HEK293 (cell line): ENCODE measurements around the gene KCNJ2.
A peak's percentile ranks its signal among the peaks of the same experiment; 100 is the strongest.

Experiments
- BCL11B ChIP-seq: fragments of 450-650 bp; formaldehyde crosslinking; IDR thresholded peaks from 2 replicates; pipeline ENCODE4 v1.5.1; 2016; ENCODE audit warnings: low read depth, missing biosample characterization, missing genetic modification characterization
- CTCF ChIP-seq: fragments of 450-650 bp; formaldehyde crosslinking; IDR thresholded peaks from 2 replicates; pipeline ENCODE4 v1.5.1; 2016; ENCODE audit warnings: missing biosample characterization, missing genetic modification characterization
- REST ChIP-seq: fragments of 450-650 bp; formaldehyde crosslinking; IDR thresholded peaks from 2 replicates; pipeline ENCODE4 v1.5.1; 2016; ENCODE audit warnings: missing biosample characterization, missing genetic modification characterization
- SALL2 ChIP-seq: fragments of 450-650 bp; formaldehyde crosslinking; IDR thresholded peaks from 2 replicates; pipeline ENCODE4 v1.5.0; 2017; ENCODE audit warnings: missing biosample characterization, mild to moderate bottlenecking, missing genetic modification characterization, borderline replicate concordance
- SETDB1 ChIP-seq: IDR thresholded peaks from one replicate; pipeline ENCODE4 v1.6.1; 2017; ENCODE audit warnings: mild to moderate bottlenecking, low read length, moderate library complexity, mixed read lengths; ENCODE audit not compliant: insufficient read length
- YY1 ChIP-seq: fragments of 450-650 bp; formaldehyde crosslinking; IDR thresholded peaks from 2 replicates; pipeline ENCODE4 v1.5.1; 2018; ENCODE audit warnings: missing biosample characterization, missing genetic modification characterization
- YY2 ChIP-seq: fragments of 450-650 bp; formaldehyde crosslinking; IDR thresholded peaks from 2 replicates; pipeline ENCODE4 v1.5.1; 2016; ENCODE audit warnings: missing biosample characterization, missing genetic modification characterization
- ZBTB48 ChIP-seq: fragments of 450-650 bp; formaldehyde crosslinking; IDR thresholded peaks from 2 replicates; pipeline ENCODE4 v1.5.1; 2016; ENCODE audit warnings: missing biosample characterization, missing genetic modification characterization
- ZNF19 ChIP-seq: fragments of 450-650 bp; formaldehyde crosslinking; IDR thresholded peaks from 2 replicates; pipeline ENCODE4; 2016; ENCODE audit warnings: missing biosample characterization, missing genetic modification characterization, low read depth
- ZNF335 ChIP-seq: fragments of 450-650 bp; formaldehyde crosslinking; conservative IDR thresholded peaks from 2 replicates; pipeline ENCODE4 v1.5.1; 2016; ENCODE audit warnings: missing biosample characterization, missing genetic modification characterization
- ZNF416 ChIP-seq: fragments of 450-650 bp; formaldehyde crosslinking; IDR thresholded peaks from 2 replicates; pipeline ENCODE4 v1.5.1; 2016; ENCODE audit warnings: missing biosample characterization, missing genetic modification characterization
- ZNF426 ChIP-seq: fragments of 450-650 bp; formaldehyde crosslinking; IDR thresholded peaks from 2 replicates; pipeline ENCODE4 v1.5.1; 2017; ENCODE audit warnings: missing biosample characterization, missing genetic modification characterization, mild to moderate bottlenecking, inconsistent platforms, moderate library complexity
- ZNF501 ChIP-seq: fragments of 450-650 bp; formaldehyde crosslinking; IDR thresholded peaks from 2 replicates; pipeline ENCODE4 v1.5.1; 2016; ENCODE audit warnings: missing biosample characterization, missing genetic modification characterization
- ZNF514 ChIP-seq: fragments of 450-650 bp; formaldehyde crosslinking; IDR thresholded peaks from 2 replicates; pipeline ENCODE4 v1.5.1; 2016; ENCODE audit warnings: missing biosample characterization, missing genetic modification characterization
- ZNF529 ChIP-seq: fragments of 450-650 bp; formaldehyde crosslinking; IDR thresholded peaks from 2 replicates; pipeline ENCODE4 v1.5.1; 2017; ENCODE audit warnings: missing genetic modification characterization, missing biosample characterization; ENCODE audit not compliant: insufficient replicate concordance
- ZNF549 ChIP-seq: fragments of 450-650 bp; IDR thresholded peaks from 2 replicates; pipeline ENCODE4 v1.5.1; 2018; ENCODE audit warnings: missing biosample characterization, missing genetic modification characterization, mild to moderate bottlenecking, inconsistent platforms, moderate library complexity
- ZNF560 ChIP-seq: fragments of 450-650 bp; formaldehyde crosslinking; IDR thresholded peaks from 2 replicates; pipeline ENCODE4 v1.5.1; 2017; ENCODE audit warnings: missing biosample characterization, missing genetic modification characterization, borderline replicate concordance
- ZNF571 ChIP-seq: fragments of 450-650 bp; formaldehyde crosslinking; IDR thresholded peaks from 2 replicates; pipeline ENCODE4 v1.5.0; 2017; ENCODE audit warnings: missing biosample characterization, missing genetic modification characterization
- ZNF621 ChIP-seq: fragments of 450-650 bp; formaldehyde crosslinking; IDR thresholded peaks from 2 replicates; pipeline ENCODE4 v1.5.1; 2017; ENCODE audit warnings: missing biosample characterization, missing genetic modification characterization
- ZNF624 ChIP-seq: fragments of 450-650 bp; formaldehyde crosslinking; IDR thresholded peaks from 2 replicates; pipeline ENCODE4 v1.5.1; 2017; ENCODE audit warnings: missing biosample characterization, missing genetic modification characterization
- ZNF626 ChIP-seq: fragments of 450-650 bp; sonication (Bioruptor Pico); formaldehyde crosslinking; IDR thresholded peaks from 2 replicates; pipeline ENCODE4 v1.5.1; 2018; ENCODE audit warnings: missing biosample characterization, missing genetic modification characterization, inconsistent platforms
- TF ChIP-seq, protein P1 (sequence below): fragments of 450-650 bp; formaldehyde crosslinking; IDR thresholded peaks from 2 replicates; pipeline ENCODE4 v1.5.1; 2017; ENCODE audit warnings: missing biosample characterization, missing genetic modification characterization
- TF ChIP-seq, protein P2 (sequence below): fragments of 450-650 bp; formaldehyde crosslinking; IDR thresholded peaks from 2 replicates; pipeline ENCODE4 v1.5.1; 2016; ENCODE audit warnings: missing biosample characterization, missing genetic modification characterization
- TF ChIP-seq, protein P3 (sequence below): fragments of 450-650 bp; formaldehyde crosslinking; IDR thresholded peaks from 2 replicates; pipeline ENCODE4 v1.5.1; 2017; ENCODE audit warnings: missing biosample characterization, mild to moderate bottlenecking, missing genetic modification characterization, moderate library complexity
- TF ChIP-seq, protein P4 (sequence below): fragments of 450-650 bp; formaldehyde crosslinking; IDR thresholded peaks from 2 replicates; pipeline ENCODE4 v1.5.1; 2016; ENCODE audit warnings: missing biosample characterization, missing genetic modification characterization
- TF ChIP-seq, protein P5 (sequence below): fragments of 450-650 bp; formaldehyde crosslinking; IDR thresholded peaks from 2 replicates; pipeline ENCODE4 v1.5.1; 2016; ENCODE audit warnings: missing biosample characterization, missing genetic modification characterization

Gene KCNJ2

GRCh38 chr17:70168977-70169708 is at the start of gene KCNJ2 (continued):
- no peak for TF ChIP-seq YY2
- TF ChIP-seq ZNF335 (tag by site-specific recombination) = peak; percentile 95
- no peak for TF ChIP-seq ZNF621
- TF ChIP-seq ZNF416 = no peak
- TF ChIP-seq ZNF514 (tag by site-specific recombination) = no peak
- peak; percentile 61; the same call in 1 of the 2 replicates for TF ChIP-seq ZNF501 (tag by site-specific recombination)
- TF ChIP-seq REST (tag by site-specific recombination) = peak; percentile 52
- peak; percentile 23; the same call in 1 of the 2 replicates for TF ChIP-seq CTCF (tag by site-specific recombination)
- TF ChIP-seq ZNF571 (tag by site-specific recombination) = no peak
- TF ChIP-seq ZNF426 (tag by site-specific recombination) = no peak
- TF ChIP-seq, protein P1, sequence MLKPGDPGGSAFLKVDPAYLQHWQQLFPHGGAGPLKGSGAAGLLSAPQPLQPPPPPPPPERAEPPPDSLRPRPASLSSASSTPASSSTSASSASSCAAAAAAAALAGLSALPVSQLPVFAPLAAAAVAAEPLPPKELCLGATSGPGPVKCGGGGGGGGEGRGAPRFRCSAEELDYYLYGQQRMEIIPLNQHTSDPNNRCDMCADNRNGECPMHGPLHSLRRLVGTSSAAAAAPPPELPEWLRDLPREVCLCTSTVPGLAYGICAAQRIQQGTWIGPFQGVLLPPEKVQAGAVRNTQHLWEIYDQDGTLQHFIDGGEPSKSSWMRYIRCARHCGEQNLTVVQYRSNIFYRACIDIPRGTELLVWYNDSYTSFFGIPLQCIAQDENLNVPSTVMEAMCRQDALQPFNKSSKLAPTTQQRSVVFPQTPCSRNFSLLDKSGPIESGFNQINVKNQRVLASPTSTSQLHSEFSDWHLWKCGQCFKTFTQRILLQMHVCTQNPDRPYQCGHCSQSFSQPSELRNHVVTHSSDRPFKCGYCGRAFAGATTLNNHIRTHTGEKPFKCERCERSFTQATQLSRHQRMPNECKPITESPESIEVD = no peak; the same call in 1 of the 2 replicates
- no peak for TF ChIP-seq ZNF560 (tag by site-specific recombination)
- TF ChIP-seq, protein P2, sequence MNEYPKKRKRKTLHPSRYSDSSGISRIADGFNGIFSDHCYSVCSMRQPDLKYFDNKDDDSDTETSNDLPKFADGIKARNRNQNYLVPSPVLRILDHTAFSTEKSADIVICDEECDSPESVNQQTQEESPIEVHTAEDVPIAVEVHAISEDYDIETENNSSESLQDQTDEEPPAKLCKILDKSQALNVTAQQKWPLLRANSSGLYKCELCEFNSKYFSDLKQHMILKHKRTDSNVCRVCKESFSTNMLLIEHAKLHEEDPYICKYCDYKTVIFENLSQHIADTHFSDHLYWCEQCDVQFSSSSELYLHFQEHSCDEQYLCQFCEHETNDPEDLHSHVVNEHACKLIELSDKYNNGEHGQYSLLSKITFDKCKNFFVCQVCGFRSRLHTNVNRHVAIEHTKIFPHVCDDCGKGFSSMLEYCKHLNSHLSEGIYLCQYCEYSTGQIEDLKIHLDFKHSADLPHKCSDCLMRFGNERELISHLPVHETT = no peak
- no peak for TF ChIP-seq ZNF626 (tag by site-specific recombination)
- no peak for TF ChIP-seq YY1
- TF ChIP-seq, protein P3, sequence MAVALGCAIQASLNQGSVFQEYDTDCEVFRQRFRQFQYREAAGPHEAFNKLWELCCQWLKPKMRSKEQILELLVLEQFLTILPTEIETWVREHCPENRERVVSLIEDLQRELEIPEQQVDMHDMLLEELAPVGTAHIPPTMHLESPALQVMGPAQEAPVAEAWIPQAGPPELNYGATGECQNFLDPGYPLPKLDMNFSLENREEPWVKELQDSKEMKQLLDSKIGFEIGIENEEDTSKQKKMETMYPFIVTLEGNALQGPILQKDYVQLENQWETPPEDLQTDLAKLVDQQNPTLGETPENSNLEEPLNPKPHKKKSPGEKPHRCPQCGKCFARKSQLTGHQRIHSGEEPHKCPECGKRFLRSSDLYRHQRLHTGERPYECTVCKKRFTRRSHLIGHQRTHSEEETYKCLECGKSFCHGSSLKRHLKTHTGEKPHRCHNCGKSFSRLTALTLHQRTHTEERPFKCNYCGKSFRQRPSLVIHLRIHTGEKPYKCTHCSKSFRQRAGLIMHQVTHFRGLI = 0 out of 2 replicates have a peak, but pooled peaks have one; percentile 22
- no peak for TF ChIP-seq ZNF529 (tag by site-specific recombination)
- TF ChIP-seq, protein P4, sequence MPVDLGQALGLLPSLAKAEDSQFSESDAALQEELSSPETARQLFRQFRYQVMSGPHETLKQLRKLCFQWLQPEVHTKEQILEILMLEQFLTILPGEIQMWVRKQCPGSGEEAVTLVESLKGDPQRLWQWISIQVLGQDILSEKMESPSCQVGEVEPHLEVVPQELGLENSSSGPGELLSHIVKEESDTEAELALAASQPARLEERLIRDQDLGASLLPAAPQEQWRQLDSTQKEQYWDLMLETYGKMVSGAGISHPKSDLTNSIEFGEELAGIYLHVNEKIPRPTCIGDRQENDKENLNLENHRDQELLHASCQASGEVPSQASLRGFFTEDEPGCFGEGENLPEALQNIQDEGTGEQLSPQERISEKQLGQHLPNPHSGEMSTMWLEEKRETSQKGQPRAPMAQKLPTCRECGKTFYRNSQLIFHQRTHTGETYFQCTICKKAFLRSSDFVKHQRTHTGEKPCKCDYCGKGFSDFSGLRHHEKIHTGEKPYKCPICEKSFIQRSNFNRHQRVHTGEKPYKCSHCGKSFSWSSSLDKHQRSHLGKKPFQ = no peak
- no peak for TF ChIP-seq SALL2 (tag by site-specific recombination)
- no peak for TF ChIP-seq ZNF19 (tag by site-specific recombination)
- TF ChIP-seq SETDB1 = no peak
- TF ChIP-seq, protein P5, sequence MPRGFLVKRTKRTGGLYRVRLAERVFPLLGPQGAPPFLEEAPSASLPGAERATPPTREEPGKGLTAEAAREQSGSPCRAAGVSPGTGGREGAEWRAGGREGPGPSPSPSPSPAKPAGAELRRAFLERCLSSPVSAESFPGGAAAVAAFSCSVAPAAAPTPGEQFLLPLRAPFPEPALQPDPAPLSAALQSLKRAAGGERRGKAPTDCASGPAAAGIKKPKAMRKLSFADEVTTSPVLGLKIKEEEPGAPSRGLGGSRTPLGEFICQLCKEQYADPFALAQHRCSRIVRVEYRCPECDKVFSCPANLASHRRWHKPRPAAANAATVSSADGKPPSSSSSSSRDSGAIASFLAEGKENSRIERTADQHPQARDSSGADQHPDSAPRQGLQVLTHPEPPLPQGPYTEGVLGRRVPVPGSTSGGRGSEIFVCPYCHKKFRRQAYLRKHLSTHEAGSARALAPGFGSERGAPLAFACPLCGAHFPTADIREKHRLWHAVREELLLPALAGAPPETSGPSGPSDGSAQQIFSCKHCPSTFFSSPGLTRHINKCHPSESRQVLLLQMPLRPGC (tag by site-specific recombination) = no peak
- no peak for TF ChIP-seq ZNF624 (tag by site-specific recombination)
- no peak for TF ChIP-seq BCL11B (tag by site-specific recombination)
- no peak for TF ChIP-seq ZNF549
- peak; percentile 61; the same call in 1 of the 2 replicates for TF ChIP-seq ZBTB48 (tag by site-specific recombination)
